Cortex of kidney (tissue), 1 donor: ENCODE measurements around the gene SLIT3.

Source experiments
- DNase-seq: peaks from one replicate; lab custom pipeline; 2025; lab: John Stamatoyannopoulos, UW

SLIT3 gene

DNA sequence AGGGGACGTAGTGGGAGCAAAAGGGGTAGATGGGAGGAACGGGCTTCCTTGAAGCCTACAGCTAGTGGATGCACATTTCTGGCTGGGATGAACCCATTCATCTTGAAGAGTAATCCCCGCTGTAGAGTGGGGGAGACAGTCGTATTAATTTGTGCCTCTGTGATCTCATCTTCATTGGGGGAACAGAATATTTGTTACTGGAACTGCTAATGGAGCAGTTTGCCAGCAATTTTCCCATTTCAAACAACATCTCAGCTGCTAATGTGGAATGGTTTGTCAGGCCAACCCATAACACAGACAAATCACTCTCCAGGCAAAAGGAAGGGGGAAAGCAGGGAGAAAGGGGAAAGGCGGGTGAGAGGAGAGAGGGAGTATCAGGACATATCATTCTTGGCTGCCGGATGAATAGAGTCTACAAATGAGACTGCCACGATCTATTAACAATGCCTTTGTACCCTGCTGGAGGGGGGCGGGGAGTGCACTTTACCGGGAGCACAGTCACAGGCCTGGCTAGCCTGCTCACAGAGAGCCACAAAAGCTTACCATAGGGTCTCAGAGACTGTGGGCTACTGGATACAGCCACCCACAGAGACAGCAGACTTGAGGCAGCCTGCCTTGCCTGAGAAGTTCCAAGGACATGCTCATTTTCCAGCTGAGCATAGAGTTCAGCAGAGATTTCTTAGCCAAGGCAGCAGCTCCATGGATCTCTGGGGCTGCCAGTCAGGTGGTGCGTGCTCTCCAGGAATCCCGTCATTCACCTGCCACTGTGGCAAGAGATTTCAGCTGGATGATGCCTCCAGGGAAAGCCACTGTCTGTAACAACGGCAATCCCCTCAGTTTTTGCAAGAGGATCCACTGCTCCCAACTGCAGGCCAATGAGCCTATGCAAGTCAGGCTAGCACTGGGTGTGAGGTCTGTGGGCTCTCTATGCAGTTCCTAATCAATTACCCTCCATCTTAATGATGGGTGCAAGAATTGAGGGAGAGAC lies 504.1 kb downstream of the SLIT3 start:
- DNase-seq: no peak

DNA sequence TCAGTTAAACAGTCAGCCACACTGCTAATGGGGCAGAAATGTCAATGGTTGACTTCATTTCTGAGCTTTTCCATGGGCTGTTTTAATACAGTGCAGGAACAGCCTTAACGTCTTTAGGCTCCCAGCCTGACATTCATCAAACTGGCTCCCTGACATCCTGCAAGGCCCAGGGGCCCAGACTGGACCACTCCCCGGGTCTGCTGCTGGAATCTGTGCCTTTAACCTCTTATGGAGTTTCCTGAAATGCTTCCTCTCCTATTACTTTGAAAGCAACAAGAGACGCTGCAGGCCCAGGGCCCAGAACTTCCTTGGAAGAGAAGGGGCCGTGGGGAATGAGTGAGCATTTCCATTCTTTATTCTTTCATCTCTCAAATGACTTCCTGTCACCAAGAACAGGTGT lies 504.9 kb downstream of the SLIT3 start:
- no peak for DNase-seq

DNA sequence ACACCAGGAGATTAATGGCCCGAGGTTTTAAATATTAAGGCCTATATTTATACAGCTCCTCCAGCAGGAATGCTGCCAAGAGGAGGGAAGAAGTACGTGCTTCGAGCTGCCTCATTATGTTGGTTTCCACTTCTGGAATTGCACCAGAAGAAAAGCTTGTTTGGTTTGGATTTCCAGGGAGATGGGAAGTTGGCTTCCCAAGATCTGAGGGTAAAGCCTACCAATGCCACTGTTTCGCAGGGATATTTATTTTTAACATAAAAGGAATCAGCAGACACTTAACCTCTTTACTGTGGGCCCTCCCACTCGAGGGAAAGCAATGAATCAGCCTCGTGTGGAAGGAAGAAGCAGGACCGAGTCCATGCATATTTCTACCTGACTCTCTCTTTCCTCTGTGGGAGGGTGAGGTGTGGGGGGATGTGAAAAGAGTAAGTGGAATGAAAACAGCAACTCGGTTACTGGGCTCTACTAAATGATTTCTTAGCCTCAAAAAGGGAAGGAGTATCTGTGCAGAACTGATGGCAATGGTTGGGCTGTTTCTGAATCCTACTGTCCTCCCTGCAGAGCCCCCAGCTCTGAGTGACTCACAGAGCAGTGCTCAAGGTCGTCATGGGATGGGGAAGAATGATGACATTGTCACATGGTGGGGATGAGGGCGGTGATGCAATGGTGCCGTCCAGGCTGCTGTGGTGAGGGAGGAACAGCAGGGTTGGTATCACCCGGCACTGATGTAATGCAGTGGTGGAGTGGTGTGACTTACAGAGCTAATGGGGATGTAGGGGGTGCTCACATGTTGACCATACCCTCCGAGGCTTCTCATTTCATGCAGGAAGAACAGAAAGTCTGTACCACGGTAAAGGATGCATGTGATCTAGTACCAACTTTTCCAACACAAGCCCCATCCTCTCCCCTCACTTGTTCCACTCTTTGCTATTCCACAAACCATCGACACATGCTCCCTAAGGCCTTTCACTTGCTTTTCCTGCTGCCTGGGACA lies 506.8 kb downstream of the SLIT3 start:
- DNase-seq: no peak

DNA sequence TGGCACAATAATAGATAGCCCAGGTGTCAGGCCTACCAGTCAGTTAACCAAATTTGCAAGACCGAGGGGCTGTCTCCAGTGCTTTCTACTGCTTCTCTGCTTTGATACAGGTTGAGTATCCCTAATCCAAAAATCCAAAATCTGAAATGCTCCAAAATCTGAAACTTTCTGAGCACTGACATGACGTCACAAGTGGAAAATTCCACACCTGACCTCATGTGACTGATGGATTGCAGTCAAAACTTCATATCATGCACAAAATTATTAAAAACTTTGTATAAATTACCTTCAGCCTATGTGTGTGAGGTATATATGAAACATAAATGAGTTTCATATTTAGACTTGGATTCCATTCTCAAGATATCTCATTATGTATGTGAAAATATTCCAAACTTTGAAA lies 508.3 kb downstream of the SLIT3 start:
- DNase-seq: no peak

DNA sequence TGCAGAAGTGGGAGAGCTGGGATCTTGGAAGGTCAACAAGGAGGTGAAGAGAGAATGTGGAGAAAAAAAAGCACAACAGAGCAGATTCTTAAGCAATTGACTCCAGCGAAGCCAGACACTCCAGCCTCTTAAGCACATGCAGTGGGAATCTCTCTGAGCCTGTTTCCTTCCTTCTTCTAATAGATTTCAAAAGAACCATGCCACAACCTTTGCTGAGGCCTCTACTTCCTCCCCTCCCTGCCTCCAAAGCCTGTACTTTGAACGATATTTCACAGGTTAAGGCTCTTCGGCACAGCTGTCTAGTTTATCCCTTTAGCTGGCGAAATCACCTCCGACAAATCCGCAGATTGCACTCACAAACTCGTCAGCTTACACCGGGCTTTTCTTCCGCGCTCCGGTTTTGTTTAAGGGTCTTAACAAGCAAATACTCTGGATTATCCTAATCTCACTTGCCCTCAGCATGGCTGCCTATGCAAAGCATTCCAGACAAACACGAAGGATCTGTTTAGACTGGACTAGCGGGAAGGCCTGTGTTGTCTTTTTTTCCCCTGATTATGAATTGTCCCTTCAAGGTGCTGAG lies 510.2 kb downstream of the SLIT3 start:
- no peak for DNase-seq

DNA sequence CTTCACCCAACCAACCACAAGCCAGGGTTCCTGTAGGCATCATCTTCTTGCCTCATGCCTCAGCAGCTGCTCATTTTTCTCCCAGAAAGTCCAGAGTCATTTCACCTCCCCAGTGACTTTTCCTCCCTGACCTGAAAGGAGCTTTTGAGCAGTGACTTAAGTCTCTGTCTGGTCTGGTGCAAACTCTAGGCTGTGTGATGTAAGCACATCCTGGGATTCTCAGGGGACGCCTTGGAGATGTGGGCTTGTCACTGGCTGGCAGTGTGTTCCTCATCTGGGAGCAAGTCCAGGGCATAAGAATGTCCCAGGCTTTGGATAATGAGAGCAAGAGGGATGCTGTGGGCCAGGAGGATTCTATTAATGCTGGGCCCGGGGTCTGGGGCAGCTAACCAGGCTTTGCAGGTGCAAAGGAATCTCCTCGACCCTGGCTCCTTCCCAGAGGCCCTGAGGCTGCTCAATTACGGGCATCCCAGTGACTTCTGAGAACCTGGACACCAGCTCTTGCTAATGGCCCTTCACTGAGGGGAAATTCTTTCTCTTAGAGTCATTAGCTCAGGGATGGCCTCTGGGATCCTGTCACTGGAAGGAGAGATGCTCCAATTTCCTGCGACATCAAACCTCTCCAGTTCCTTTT lies 510.8 kb downstream of the SLIT3 start:
- DNase-seq: no peak

DNA sequence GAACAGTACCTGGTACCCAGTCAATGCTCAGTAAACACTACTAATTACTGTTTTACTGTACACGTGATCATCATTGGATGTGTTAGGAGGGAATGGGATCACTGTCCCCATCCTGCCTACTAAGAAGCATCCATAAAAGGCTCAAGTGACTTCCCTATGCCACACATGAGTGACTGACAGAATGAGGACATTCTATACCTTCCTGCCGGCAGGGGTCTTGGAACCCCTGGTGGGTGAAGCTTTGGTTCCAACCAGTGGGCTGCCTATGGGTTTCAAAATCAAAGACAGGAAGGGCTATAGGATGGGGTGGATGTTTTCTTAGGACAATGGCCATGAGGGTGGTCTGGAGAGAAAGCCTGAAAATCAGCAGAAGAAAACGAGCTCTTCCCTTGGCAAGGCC lies 512.2 kb downstream of the SLIT3 start:
- DNase-seq: no peak

DNA sequence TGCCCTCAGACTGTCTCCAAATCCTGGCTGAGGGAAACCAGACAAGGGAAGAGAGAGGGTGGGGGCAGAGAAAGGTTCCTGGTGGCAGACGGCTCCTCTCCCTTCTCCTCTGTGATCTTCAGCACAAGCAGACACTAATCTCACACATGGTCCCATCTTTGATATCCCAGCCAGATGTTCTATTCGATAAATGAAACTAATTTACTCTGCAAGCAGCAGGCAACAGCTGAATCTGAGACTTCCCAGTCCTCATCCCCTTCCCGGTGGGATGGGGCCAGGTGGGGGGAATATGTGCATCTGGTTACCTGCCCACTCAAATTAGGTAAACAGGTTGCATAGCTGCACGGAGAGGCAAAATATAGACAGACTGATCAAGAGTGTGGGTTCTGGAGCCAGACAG lies 512.8 kb downstream of the SLIT3 start:
- no peak for DNase-seq

DNA sequence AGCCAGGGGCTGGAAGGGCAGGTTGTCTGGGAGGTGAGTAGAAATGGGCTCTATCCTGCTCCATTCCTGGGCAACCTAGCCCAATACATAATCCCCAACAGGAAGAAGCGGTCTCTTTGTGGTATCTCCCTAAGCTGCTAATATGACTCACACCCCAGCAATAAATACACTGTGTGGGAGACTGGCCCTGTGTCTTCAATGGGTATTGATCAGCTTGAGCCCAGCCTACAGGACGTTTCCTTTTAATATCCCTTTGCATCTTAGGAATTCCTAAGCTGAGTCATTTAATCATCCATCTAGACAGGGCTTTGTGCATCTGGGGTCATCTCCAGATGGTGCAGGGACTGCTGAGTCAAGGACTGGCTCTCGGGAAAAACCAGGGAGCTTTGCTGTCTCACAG lies 514.8 kb downstream of the SLIT3 start:
- DNase-seq: no peak

DNA sequence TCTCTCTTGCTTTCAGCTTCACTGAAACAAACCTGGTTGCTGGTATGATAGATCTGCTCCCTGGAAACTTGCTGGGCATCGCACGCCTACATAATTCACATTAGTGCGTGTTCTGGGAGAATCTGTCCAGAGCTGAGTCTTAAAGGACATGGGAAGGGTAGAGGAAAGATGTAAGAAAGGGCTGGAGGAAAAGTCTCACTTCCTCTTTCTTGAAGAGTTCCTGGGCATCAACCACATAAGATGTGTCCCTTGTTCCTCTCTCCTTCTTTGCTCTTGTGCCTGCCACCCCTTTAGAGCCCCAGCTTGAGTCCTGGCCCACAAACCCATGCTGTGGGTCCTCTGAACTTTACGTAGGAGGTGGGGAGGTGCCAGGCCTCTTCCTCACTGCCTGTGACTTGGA lies 516.5 kb downstream of the SLIT3 start:
- DNase-seq: no peak

DNA sequence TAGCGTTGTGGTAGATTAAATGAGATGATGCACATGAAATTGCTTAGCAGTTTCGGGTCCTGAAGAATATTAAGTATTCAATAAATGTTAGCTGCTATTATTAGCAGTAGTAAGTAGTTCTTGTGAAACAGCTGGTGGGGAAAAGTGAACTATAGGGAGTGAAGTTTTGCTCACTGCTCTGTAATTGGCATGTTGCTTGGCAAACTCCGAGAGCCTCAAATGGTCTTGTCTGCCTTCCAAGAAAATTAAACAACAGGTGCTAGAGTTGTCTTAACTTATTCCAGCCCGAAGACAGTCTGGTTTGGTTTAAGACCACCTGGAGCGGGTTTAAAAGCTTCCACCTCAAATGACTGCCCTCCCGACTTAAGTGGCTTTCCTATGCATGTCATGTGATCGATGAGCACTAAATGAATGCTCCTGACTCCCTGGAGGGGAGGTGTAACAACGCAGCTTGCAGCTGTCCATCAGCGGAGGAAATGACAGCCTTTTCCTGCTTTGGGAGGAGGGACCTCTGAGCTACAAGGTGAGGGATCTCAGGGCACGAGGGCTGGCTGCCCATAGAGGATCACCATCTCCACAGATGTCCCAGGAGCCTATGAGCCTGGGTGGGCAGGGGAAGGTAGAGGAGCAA lies 518.9 kb downstream of the SLIT3 start:
- no peak for DNase-seq

DNA sequence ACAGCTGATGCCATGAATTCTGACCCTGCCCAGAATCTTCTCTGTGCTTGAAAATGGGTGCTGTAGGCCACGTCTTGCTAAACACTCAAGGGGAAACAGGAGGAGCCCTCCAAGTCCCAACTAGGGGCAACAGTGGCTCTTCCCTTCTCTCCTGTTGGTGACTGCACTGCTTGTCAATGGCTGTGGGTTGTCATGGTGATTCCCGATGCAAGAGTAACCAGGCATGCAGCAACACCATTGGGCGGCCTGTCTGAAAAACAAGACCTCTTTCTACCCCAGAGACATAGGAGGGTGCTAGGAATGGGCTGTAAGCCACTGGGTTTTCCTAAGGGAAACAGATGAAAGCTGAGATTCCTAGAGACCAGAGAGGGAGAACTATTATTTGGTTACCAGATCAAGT lies 520.1 kb downstream of the SLIT3 start:
- no peak for DNase-seq

DNA sequence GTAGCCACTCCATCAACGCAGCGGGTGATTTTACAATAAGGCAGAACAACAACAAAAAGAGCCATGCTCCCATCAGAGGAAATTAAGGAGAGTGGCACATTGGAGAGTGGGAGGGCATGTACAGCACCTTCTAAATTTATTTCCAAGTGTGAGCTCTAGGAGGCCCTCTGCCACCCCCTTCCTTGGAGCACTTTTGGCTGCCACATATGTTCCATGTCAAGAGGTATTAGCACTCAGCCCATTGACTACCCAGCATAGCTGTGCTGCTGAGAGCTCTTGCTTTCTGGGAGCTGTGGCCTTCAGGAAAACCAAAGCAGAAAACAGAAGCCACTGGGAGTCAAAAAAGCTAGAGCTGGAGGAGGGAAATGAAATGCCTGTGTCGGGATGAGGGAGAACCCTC lies 521.6 kb downstream of the SLIT3 start:
- DNase-seq: no peak

DNA sequence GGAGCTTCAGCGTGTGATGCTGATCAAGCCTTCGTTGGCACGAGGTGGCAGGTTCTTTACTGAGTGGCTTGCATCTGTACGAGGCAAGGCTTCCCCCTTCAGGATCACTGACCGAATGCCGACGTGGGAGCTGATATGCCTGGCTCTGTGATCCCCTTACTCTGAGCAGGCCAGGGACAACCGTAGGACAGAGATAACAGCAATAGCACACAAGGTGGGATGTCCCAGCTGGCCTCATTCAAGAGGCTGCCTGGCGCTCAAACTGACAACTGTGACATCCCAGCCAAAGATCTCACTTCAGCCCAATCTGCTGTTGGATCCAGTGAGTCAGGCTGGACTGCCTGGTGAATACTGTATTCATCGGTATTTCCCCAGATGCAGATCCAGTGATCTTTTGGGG lies 522.4 kb downstream of the SLIT3 start:
- no peak for DNase-seq

DNA sequence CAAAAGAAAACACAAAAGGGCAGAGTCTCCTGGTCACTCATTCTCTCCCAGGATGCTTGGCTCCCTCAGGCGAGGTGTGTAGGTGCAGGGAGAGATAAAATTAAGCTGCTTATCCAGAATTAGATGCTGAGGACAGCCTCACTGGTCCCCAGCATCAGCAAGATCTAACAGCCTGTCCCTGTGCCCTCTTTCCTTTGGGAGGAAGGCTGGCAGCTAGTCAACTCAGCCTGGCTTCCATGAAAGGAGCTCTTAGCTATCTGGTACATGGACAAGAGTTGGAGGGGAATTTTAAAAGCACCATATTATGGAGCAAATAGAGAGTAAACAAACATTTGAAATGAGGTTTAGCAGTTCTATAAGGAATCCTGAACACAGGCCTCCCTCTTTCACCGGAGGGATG lies 523.3 kb downstream of the SLIT3 start:
- no peak for DNase-seq

DNA sequence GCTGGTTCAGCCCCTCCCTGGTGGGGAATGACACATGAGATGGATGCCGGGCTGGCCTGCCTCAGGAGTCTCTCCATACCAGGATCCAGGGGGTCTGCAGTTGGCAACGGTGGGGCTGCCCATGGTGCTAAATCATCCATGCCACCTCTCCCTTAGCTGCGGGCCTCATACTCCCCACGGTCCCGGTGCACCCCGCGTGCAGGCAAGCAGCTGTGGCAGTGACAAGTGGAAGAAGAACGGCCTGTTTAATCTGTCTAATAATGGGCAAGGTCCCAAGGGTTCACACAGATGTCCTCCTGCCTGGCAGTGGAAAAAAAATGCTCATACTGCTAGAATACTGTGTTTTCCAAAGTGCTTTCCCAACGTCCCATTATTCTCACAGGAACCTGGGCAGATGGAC lies 524.9 kb downstream of the SLIT3 start:
- DNase-seq: no peak

DNA sequence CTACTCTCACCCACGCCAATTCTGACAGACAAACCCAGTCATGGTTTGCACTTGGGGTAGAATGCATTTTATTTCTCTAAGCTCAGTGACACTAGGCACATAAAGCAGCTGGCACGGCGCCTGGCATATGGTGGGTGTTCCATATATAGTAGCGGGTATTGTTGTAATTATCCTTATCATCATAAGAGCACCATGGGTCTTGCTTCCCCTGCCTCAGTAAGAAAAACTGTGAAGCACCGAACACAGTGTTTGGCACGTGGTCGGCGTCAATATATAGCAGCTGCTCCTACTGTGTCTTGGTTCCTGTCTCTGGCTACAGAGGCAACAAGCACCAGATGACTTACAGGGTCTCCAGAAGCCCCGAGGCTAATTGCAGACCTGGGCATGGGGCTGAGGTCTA lies 527.7 kb downstream of the SLIT3 start:
- DNase-seq: no peak

DNA sequence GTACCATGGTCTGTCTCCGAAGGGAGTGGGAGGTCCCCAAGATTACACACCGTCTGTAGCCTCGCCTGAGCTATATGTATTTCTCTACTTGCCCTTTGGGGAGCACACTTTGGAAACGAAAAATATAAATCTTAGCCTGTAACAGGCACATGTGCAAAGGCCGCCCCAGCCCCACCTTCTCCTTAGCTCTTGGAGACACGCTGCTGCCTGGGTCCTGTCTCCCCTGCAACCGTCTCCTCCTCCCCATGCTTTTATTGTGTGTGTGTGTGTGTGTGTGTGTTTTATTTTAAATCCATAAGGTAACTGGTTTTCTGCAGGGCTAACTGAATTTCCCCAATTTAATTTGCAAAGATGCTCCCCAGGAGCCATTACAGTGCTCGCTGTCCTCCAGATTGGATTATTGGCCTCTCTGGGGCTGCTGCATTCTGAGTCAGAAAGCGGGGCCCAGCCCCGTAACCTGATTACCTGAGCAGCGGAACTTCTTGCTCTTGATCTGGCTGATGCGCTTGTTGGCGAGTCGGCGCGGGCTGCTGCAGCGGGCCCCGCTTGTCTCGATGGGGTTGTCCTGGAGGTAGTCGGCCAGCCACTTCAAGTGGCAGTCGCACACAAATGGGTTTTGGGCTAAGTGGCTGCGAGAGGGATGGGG lies 528.5 kb downstream of the SLIT3 start:
- DNase-seq: no peak

DNA sequence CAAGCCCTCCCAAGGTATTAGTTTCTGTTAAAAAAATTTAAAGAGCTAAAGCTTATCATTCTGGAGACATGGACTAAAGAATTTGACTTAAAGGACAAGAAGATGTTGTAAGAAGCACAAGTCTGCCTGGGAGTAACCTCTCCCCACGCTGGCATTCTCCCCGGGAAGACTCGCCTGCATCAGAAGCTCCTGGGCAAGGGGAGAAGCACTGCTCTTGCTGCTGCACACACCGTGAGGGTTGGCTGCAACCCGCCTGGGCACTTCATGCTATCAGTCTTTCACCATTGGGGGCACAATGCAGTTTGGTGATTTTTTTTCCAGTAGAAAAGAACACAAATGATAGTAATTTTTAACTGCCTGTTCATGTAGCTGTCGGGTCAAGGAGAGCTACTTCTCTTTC lies 529.3 kb downstream of the SLIT3 start:
- no peak for DNase-seq

DNA sequence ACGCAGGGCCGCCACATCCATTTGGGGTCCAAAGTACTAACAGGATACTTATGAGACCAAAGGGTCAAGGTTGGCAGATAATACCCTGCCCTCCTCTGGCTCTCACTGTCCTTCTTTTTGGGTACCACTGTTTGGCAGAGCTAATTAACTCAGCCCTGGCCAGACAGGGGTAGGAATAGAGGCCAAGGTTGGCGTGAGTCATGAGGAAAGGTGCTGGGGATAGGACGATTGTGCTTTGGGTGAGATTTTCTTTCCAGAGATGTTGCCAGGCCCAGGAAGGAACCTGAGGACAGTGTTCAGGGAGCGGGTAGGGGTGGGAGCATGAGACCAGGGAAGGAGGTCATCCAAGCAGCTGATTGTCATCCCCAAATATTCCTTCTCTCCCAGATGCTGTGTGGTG lies 529.9 kb downstream of the SLIT3 start:
- DNase-seq: no peak

DNA sequence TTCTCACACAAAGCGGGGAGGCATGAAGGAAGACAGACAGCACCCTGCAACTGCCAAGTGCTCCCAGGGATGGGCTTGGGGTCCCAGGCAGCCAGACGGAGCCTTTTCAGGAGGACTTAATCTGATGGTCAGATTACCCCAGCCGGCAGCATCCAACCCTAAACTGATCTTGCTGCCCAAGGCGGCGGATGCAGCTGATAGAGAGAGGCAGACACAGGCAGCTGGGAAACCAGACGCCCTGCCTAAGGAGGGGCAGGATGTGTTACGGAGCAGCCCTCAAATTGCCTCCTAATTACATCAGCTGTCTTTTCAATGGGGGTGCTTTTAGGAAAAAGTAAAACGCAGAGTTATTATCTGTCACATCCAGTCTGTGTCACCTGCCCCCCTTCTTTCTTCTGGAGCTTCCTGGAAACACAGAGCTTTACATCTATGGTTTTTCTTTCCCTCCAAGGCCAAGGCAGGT lies 530.9 kb downstream of the SLIT3 start:
- no peak for DNase-seq
